Stromal cell of bone marrow (primary cell): ENCODE measurements around the gene DSCAML1.
"Not testable (repeated sequence)": the region's sequence is repeated elsewhere in the genome, so short reads cannot be mapped to it uniquely, and the experiment has no call there.

Experiments used
- DNase-seq: peaks from one replicate; pipeline ENCODE4 v3.0.0-alpha.2; 2012; ENCODE audit warnings: low read depth

Gene DSCAML1

DNA sequence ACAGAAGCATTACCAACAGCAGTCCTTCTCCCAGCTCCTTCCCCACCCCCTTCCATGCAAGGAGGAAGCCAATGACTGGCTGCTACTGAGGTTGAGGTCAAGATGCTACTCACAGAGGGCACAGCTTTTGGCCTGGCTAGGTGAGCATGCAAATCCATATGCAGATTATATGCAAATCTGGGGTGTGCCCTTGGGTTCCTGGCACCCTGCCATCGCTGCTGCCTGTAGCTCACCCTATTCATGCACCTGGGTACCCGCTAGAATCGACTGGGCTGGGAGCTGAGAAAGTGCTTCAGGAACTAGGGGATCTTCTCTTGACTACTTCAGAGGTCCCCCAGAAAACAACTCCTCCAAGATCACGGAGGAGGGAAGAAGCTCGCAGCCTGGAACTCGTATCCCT lies 4.0 kb downstream of the DSCAML1 start:
- DNase-seq, result no peak

DNA sequence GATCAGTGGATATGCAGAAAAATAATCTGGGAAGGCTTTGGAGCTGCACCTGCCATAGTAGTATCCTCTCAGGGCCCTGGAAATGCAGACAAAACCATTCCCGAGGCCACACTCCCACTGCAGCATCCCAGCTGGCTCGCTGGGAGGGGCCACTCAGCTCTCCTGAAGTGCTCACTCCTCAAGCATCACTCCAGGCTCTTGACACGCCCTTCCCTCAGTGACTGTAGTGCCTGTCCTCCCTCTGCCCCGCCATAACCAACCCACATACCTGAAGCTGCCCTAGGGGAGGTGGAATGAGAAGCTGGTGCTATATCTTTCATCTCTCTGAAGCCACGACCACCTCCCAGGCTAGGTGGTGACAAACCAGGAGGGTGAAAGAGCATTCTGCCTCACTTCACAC lies 4.8 kb downstream of the DSCAML1 start:
- DNase-seq, result no peak

DNA sequence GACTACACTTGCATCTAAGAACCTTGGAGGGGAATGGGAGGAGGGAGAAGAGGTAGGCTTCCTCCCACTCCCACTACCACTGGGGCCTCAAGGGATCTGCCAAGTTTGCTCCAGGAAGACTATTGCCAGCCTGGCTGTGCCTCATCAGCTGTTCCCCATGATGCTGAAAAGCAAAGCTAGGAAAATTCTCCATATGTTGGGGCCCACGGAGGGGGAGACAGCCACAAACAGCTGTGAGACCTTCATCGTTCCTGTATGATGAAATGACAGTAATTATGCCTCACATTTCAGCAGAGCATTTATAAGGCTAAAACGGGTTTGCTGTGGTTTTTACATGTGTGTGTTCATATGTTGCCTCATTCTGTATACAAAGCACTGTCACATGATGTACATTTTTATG lies 6.7 kb downstream of the DSCAML1 start:
- no peak for DNase-seq

DNA sequence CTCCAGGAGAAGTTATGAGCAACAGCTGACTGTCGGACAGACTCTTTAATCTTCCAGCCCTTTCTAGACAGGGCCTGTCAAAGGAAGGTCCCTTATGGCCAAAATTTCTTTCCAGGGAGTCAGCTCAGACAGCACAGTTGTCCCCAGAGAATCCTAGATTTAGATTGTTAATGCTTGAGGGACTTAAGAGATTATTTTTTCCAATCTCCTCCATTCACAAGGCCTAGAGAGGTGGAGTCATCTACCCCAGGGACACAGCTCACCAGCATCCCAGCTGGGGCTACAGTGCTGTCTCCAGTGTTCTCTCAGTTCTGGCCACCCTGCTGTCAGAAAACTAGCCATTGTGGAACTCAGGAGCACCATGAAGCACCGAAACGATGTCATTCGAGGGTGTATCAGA lies 7.8 kb downstream of the DSCAML1 start:
- no peak for DNase-seq

DNA sequence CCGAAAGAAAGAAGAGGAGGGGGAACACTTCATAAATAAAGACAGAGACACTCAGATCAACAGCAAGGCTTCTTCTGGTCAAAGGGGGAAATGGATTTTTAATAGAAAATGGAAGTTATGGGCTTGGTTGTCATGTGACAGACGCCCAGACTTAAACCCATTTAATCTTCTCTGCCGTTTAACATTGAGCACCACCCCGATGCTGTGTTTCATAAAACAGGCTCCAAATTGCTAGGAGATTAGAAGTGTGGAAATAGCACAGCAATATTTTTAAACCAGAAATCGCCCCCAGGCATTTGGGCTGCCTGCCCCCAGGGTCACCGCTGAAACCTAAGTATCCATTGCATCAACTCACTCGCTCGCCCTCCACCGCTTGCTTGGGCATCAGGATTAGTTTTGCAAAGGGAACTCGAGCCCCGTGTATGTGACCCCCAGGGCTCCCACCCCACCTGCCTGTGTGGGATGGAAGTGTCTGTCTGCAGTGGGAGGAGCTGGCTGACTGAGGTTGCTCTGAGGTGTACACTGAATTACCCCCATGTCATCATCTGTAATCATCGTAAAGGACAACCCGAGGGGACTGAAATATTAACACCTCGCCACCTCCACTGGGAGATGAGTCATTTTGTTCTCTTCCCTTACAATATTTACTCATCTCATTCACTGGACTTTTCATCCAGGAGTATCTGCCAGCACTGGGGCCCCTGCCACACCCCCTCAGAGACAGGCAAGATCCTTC lies 10.7 kb downstream of the DSCAML1 start:
- no peak for DNase-seq

DNA sequence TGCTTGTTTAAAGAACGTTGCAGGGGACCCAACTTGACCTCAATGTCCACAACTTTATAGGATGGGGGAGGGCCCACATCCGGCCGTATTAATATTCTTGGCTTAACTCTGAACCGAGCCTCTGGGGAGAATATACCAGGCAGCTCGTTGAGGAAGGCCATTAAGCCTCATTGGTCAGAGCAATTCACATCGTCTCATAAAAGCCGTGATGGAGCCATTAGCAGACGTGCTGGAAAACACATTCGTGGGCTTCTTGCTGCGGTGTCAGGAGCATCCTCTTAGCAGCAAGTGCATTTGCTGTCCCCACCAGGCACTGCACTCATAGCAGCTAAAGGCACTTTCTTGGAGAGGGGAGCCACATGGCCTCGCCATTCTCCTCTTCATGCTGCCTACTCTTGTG lies 14.9 kb downstream of the DSCAML1 start:
- no peak for DNase-seq

DNA sequence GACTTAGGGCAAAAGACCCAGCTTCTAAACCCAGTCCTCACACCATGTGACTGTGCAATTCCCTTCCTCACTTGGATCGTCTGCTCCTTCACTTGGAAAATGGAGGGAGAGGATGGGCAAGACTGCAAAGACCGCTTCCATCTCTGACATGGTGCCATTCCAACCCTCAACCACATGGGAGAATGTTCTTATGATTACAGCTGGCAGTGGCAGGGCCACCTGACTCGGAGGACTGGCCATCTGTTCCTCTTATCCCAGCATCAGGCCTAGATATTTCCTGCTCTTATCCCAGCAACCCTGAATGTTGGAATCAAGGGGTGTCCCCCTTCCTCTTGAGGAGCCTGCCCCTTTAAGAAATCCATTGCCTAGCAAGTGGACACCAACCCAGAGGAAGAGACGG lies 15.4 kb downstream of the DSCAML1 start:
- DNase-seq, result no peak

DNA sequence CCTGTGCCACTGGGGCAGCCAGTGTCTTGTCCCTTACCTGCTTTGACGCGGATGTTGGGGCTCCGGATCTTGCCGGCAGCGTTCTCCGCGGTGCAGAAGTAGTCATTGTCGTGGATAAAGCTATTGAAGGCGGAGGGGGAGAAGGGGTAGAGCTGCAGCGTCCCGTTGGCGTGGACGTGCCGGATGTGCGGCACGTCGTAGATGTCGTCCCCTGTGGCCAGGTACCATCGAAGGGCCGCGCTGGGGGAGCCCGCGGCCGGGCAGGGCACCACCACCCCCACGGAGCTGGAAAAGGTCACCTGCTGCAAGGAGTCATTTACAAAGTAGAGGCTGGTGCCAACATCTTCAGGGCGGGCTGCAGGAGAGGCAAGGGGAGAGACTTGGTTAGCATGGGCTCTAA lies 16.6 kb downstream of the DSCAML1 start:
- DNase-seq, result no peak

DNA sequence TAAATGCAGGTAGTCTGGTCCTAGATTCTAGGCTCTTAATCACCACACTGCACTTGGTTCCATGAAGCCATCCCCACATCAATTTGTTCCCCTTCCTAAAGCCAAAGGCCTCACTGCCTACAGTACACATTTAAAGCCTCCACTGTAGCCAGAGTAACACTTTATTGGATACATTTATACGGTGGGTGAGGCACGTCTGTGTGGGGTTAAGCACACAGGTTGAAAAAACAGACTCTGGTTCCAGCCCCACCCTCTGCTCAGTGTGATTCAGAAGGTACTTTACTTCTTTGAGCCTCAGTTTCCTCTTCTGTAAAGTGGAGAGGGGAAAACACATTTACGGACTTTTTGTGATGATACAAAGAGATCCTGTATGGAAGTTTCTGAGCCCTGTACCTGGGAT lies 22.5 kb downstream of the DSCAML1 start:
- no peak for DNase-seq

DNA sequence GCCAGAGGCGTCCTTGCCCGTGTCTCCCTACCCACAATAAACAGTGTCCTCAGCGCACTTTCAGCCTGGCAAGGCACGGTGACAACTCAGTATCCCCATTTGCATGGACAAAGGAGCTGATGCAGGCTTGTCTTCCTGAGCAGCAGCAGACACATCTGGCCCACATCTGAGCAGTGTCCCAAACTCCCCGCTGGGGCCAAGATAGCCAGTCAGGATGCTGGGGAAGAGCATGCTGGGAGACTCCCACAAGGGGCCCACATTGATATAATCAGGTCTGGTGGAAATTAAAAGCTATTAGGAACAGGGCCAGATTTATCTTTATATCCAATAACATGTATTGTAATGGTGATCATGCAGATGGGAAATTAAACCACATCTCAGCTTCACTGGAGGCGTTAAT lies 24.7 kb downstream of the DSCAML1 start:
- DNase-seq, result no peak

DNA sequence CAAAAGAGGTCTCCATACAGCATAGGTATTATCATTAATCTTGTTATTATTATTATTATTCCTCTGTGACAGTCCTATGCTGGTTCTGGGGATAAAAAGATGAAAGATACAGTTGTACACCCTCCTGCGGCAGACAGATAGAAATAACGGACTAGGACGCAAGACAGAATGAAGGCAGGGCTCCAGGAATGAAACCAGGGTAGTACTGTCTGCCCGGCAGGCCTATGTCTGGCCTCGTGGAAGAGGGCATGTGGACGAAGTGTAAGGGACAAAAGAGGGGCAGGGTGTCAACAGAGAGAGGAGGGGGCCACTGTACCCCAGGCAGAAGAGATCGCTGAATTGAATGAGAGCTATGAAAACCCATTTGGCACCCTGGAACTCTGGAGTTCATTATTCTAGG lies 25.2 kb downstream of the DSCAML1 start:
- no peak for DNase-seq

DNA sequence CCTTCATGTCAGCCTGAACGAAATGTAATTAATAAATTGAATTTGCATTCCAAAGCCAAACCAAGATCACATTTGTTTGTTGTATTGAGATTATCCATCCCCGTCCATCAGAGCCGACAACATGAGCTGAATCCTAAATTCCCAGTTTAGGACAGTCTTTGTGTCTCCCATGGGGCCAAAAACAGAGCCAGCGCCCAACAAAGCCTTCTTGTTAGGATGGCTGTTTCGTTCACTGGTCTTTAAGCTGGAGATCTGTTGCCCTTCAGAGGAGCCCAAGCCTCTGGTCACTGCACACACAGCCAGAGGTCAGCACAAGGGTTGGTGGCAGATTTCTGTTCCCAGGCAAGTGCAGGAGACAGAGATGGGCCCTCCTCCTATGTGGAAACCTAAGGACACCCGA lies 25.8 kb downstream of the DSCAML1 start:
- no peak for DNase-seq

DNA sequence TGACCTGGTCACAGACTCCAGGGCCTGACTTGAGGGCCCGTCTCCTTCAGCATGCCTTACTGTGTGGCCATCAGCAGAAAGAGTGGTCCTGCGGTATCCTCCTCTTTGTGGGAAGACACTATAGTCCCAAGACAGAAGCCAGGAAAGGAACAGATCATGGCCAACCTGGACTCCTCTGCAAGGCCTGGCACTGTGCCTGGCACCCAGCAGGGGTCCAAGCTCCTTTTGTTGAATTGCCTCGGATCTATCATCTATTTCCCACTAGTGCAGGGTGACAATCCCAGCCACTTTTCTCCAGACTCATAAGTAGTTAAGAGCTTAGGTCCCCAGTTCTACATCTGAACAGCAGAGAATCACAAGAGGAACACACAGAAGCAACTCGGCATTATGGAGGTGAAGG lies 27.0 kb downstream of the DSCAML1 start:
- no peak for DNase-seq

DNA sequence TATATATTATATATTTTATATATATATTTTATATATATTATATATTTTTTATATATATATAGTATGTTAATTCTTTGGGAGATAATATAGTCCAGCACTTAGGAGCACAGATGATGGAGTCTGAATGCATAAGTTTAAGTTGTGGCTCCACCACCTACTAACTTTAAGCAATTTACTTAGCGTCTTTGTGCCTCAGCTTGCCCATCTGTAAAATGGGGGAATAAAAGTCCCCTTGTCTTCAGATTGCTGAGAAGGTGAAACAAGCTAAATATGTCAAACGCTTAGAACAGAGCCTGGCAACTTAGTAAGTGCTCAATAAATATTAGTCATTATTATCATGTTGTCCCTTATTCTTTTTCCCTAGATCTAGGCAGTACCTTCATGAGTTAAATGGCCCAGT lies 27.5 kb downstream of the DSCAML1 start:
- no peak for DNase-seq

DNA sequence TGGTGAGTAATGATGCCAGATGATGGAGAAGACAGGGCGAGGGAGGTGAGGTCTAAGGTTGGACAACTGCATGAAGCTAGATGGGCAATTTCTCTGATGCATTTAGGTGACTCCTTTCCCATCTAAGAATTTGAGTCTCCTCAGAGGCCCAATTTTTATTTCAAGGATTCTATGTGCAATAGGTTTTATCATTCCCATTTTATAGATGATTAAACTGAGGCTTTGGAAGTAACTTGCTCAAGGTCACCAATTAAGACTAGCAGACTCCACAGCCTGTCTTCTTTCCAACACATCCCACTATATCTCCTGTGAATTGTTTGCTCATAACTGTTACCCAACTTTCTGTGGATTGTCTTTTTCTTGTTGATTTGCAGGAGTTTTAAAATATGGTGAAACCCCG lies 28.5 kb downstream of the DSCAML1 start:
- DNase-seq, result no peak

DNA sequence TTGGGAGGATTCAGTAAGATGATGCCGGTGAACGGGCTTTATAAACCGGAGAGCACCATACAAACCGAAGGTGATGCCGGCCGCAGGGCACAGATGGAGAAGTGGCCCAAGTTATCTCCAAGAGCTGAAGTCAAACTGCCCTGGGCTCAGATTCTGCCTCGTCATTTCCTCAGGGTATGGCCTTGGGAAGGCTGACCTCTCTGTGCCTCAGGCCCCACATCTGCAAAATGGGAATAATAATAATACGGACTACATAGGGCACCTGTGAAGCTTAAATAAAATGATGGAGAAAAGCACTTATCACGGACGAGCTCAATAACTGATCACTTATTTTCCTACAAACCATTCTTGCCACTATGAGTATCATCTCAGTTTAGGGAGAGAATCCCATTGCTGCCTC lies 29.9 kb downstream of the DSCAML1 start:
- DNase-seq, result no peak

DNA sequence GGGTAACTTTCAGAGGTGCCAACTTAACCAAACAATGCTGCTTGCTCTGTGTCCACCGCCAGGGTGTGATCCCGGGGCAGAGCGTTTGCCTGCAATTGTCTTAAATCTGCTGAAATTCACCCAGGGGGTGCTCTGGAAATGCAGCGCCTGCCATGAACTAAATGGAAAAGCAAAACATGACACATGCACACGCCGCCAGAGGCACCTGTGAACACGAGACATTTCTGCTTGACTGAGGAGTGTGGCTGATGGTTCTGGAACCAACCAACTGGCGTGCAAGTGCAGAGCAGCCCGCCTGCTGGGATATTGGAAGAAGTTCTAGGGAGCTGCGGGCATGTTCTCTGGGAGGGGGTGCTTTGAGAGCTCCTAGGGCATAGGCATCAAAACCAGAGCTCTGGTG lies 30.4 kb downstream of the DSCAML1 start:
- no peak for DNase-seq

DNA sequence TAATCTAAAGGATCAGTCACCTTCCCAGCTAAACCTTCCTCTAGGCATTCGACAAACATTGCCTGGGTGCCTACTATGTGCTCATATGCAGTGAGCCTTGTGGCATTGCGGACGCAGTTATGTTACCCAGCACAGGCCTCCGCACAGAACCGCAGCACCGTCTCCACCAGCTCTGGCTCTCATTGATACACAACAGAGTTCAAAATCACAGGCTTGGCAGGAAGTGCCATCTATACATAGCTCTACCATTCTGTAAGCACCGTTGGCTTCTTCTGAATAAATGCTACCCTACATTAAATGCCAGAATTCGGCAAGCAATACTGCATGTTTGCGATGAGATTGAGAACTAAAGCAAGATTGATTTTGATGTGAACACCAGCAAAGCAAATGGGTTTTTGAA lies 31.0 kb downstream of the DSCAML1 start:
- DNase-seq, result no peak

DNA sequence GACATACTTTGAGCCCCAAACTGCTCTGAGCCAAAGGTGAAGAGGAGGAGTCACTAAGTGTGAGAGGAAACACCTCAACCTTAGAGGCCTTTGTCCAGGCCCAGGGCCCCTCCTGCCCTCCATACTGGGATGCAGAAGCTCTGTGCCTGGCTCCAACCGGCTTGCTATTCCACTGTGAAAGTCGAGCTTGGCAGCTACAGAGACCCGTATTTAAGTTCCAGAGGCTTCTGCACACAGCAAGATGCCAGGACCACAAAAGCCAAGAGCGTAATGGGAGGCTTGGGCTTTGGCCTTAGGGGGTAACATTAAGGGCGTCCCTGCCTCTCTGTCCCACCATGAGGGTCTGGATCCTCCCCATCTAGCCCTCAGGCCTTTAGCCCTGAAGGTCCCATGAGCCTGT lies 31.9 kb downstream of the DSCAML1 start:
- no peak for DNase-seq

DNA sequence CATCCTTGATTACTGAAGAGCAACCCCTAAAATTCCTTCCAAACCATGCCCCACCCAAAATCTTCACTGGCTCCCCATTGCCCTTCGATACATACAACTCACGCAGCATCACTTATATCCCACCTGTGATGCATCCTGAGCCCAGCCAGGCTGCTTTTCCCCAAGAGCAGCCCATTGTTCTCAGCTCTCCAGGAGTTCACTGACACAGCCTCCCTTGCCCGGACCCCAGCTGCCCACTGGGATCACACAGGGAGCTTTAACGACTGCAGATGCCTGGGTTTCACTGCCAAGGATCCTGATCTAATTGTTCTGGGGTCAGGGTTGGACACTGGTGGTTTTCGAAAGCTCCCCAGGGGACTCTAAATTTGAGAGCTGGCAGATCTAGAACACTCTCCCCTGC lies 33.6 kb downstream of the DSCAML1 start:
- not testable (repeated sequence) for DNase-seq

DNA sequence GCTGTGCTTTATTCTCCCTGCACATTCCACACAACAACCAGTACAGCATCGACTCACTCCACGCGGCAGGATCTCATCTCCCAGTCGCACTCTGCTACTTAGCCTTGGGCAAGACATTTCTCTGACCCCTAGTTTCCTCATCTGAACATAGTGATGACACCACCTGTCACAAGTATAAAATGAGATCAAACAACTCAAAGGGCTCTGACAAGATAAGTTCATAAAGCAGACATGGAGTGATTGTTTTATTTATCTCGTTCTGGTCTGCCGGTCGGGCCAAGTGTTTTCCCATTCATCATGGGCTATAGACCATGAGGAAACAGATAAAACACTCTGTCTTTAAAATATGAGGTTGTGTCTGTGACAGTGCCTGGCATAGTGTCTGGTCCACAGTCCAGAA lies 35.0 kb downstream of the DSCAML1 start:
- DNase-seq, result no peak

DNA sequence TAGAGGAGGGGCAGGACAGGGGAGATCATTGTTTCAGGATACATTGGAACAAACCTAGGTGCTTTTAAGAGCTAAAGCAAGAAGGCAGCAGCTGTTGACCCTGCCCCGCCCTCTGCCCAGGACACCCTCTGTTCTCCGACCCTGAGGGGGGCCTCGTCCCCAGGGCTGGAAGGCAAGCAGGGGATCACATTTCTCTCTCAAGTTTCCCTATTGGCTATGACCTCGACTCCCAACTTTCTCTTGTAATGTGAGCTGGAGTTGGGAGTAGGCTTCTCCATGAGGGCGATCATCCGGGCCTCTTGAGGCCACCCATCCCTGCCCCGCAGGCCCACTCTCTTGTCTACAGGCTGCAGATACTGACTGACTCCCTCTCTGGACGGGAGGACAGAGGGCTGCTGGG lies 37.7 kb downstream of the DSCAML1 start:
- DNase-seq, result no peak

DNA sequence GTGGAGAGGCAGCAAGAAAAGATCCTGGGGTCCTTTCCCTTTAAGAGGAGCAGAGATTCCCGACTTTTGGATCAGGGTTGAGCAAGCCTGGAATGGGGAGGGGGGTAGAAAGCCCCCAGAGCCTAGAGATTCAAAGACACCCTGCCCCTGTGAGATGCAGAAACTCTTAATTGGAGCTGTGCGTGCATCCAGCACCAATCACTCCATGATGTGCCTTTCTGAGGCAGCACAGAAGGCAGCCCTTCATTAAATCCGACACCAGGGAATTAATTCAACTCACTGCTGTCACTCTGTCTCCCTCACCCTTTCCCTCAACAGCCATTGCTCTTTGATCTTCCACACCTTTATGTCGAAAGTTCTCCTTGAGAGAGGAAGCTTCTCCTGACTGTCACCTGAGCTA lies 43.0 kb downstream of the DSCAML1 start:
- no peak for DNase-seq

DNA sequence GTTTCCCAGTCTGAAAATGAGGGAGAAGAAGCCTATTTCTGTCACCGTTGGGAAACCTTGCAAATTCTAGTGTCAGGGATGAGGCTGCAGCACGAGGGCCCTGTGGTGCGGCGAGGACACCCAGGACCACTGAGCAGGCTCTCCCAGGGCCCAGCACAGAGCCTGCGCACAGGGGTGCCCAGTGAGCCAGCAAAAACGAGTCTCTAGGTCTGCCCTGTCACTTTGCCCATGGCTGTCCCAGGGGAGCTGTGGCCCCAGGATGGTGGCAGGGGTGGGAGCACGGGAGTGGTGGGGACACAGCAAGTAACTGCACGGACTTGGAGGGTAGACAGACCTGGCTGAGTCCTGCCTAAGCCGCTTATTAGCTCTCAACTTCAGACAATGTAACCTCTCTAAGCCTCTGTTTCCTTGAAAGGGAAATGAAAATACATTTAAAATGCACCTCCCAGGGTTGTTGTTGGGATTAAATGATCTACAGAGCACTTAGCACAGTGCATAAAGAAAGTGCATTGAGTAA lies 44.2 kb downstream of the DSCAML1 start:
- DNase-seq, result no peak

DNA sequence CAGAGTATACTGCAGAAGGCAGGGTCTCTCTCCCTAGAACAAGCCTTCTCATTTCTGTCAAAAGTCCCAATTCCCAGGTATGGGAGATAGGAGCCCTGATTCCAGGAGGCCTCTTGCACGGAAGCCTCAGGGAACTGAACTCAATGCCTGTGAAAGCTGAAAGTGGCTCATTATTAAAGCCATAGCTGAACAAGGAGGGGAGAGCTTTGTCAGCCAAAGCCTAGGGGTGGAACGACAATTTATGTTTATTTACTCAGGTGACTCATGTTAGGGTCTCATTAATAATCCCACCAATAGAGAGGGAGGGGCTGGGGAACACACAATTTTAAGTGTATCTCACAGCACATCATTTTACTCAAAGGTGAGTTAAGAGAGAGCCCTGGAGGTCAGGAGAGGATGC lies 44.9 kb downstream of the DSCAML1 start:
- no peak for DNase-seq
